SK-N-SH (cell line): ENCODE results near the gene ZNF8. TPM values are rescaled to one million over a fixed set of nuclear protein-coding genes. Genes with fewer than 3 reads are reported as not detected.

Source experiments
- CTCF ChIA-PET: fragments of 300-600, 350-600 bp; formaldehyde crosslinking; extraction: SDS; loops from one replicate; lab custom pipeline; 2021; lab: Yijun Ruan, JAX
- POLR2A ChIA-PET: fragments of 350-600 bp; sonication (Branson Sonifier 250); formaldehyde crosslinking; extraction: SDS; loops from one replicate; lab custom pipeline; 2020; ENCODE audit warnings: antibody characterized with exemption, inconsistent platforms; lab: Yijun Ruan, JAX
- DNase-seq: peaks from one replicate; pipeline ENCODE4 v3.0.0; 2012
- H2AFZ ChIP-seq: fragments of 200-600 bp; sonication (generic); 2 replicates; pipeline ENCODE4 v1.8.1; 2016; ENCODE audit warnings: antibody characterized with exemption, mild to moderate bottlenecking, low read depth
- H3F3A ChIP-seq: fragments of 200-600 bp; sonication (generic); replicated peaks from 2 replicates; pipeline ENCODE3; 2016; ENCODE audit warnings: antibody characterized with exemption, mild to moderate bottlenecking; ENCODE audit not compliant: insufficient read depth
- H3K27ac ChIP-seq, 2 experiments: fragments of 200-500 bp in 1 of 2; fragments of 200-600 bp in 1 of 2; sonication (Bioruptor generic) in 1 of 2; sonication (generic), shearing (Covaris generic) in 1 of 2; 2 replicates each; pipeline versions ENCODE4 v1.5.1 to v1.6.1; 2014 to 2016; ENCODE audit warnings: low read depth in 2 of 2, inconsistent platforms in 1 of 2, low read length in 1 of 2, mild to moderate bottlenecking in 1 of 2, mixed read lengths in 1 of 2
- H3K27me3 ChIP-seq: fragments of 200-600 bp; sonication (generic), shearing (Covaris generic); 2 replicates; pipeline ENCODE4 v1.6.1; 2016; ENCODE audit warnings: mixed run types; ENCODE audit not compliant: insufficient read depth
- H3K36me3 ChIP-seq, 2 experiments: fragments of 200-500 bp in 1 of 2; fragments of 200-600 bp in 1 of 2; sonication (Bioruptor generic) in 1 of 2; sonication (generic) in 1 of 2; replicated peaks in 1 of 2; 2 replicates each; pipeline versions ENCODE3 to v1.5.1; 2014 to 2016; ENCODE audit warnings: low read length in 1 of 2, mild to moderate bottlenecking in 1 of 2; ENCODE audit not compliant: insufficient read depth in 2 of 2, control insufficient read depth in 1 of 2
- H3K4me1 ChIP-seq, 2 experiments: fragments of 200-500 bp in 1 of 2; fragments of 200-600 bp in 1 of 2; sonication (Bioruptor generic) in 1 of 2; sonication (generic), shearing (Covaris generic) in 1 of 2; 2 replicates each; pipeline versions ENCODE4 v1.5.1 to v1.6.1; 2014 to 2016; ENCODE audit warnings: low read depth in 1 of 2, low read length in 1 of 2, mixed run types in 1 of 2; ENCODE audit not compliant: insufficient read depth in 2 of 2, control insufficient read depth in 1 of 2
- H3K4me2 ChIP-seq: fragments of 200-600 bp; sonication (generic), shearing (Covaris generic); 2 replicates; pipeline ENCODE4 v1.6.1; 2017; ENCODE audit warnings: mixed run types
- H3K4me3 ChIP-seq, 2 experiments: fragments of 200-500 bp in 1 of 2; fragments of 200-600 bp in 1 of 2; sonication (Bioruptor generic) in 1 of 2; sonication (generic), shearing (Covaris generic) in 1 of 2; 2 replicates each; pipeline versions ENCODE4 v1.5.1 to v1.8.1; 2014 to 2016; ENCODE audit warnings: low read depth in 2 of 2, inconsistent platforms in 1 of 2, low read length in 1 of 2, mild to moderate bottlenecking in 1 of 2, mixed read lengths in 1 of 2, moderate library complexity in 1 of 2
- H3K79me2 ChIP-seq: fragments of 200-600 bp; sonication (generic); 2 replicates; pipeline ENCODE4 v1.8.1; 2017; ENCODE audit warnings: mild to moderate bottlenecking; ENCODE audit not compliant: insufficient read depth
- H3K9ac ChIP-seq: fragments of 200-600 bp; sonication (generic); 2 replicates; pipeline ENCODE4 v1.6.1; 2017; ENCODE audit warnings: mixed run types
- H3K9me2 ChIP-seq: fragments of 200-600 bp; sonication (generic); 2 replicates; pipeline ENCODE4 v1.6.1; 2017; ENCODE audit warnings: mixed run types
- H3K9me3 ChIP-seq: fragments of 200-600 bp; sonication (generic); 2 replicates; pipeline ENCODE4 v1.6.1; 2017; ENCODE audit warnings: mixed run types, mild to moderate bottlenecking, moderate library complexity
- H4K20me1 ChIP-seq: fragments of 200-600 bp; sonication (generic); 2 replicates; pipeline ENCODE4 v1.6.1; 2017; ENCODE audit warnings: mild to moderate bottlenecking, mixed run types; ENCODE audit not compliant: insufficient read depth
- CHD2 ChIP-seq: fragments of 150-350 bp; IDR thresholded peaks from 2 replicates; pipeline ENCODE4 v1.6.1; 2018; ENCODE audit warnings: low read length; ENCODE audit not compliant: partially characterized antibody
- ELF1 ChIP-seq: IDR thresholded peaks from 2 replicates; pipeline ENCODE4 v1.4.0; 2012
- EP300 ChIP-seq, 2 experiments: IDR thresholded peaks; 2 replicates each; pipeline versions ENCODE4 v1.4.0 to v1.6.1; 2012; ENCODE audit warnings: borderline replicate concordance in 1 of 2, low read depth in 1 of 2, low read length in 1 of 2
- FOSL2 ChIP-seq: IDR thresholded peaks from 2 replicates; pipeline ENCODE4 v1.4.0; 2012; ENCODE audit warnings: low read depth, mild to moderate bottlenecking, moderate library complexity, borderline replicate concordance
- FOXJ3 ChIP-seq: sonication (generic); formaldehyde crosslinking; IDR thresholded peaks from 2 replicates; pipeline ENCODE4 v1.5.1; 2020; ENCODE audit warnings: mild to moderate bottlenecking, missing genetic modification reagents
- FOXM1 ChIP-seq: IDR thresholded peaks from 2 replicates; pipeline ENCODE4 v1.4.0; 2012; ENCODE audit warnings: low read depth, mild to moderate bottlenecking
- JUND ChIP-seq: IDR thresholded peaks from 2 replicates; pipeline ENCODE4 v1.4.0; 2012
- NFIC ChIP-seq: IDR thresholded peaks from 2 replicates; pipeline ENCODE4 v1.4.0; 2012; ENCODE audit warnings: borderline replicate concordance
- NRF1 ChIP-seq: IDR thresholded peaks from 2 replicates; pipeline ENCODE4 v1.6.1; 2012; ENCODE audit warnings: low read depth, mild to moderate bottlenecking, low read length
- PBX3 ChIP-seq: IDR thresholded peaks from 2 replicates; pipeline ENCODE4; 2012
- POLR2AphosphoS5 ChIP-seq: IDR thresholded peaks from 2 replicates; pipeline ENCODE4 v1.6.1; 2012; ENCODE audit warnings: low read depth, low read length
- RAD21 ChIP-seq: IDR thresholded peaks from 2 replicates; pipeline ENCODE4 v1.6.1; 2012; ENCODE audit warnings: mild to moderate bottlenecking, low read length
- RCOR1 ChIP-seq: fragments of 150-350 bp; IDR thresholded peaks from 2 replicates; pipeline ENCODE4 v1.6.1; 2017; ENCODE audit warnings: antibody characterized with exemption, low read length
- REST ChIP-seq: IDR thresholded peaks from 2 replicates; pipeline ENCODE4 v1.6.1; 2012; ENCODE audit warnings: mild to moderate bottlenecking, low read depth, low read length, moderate library complexity
- RXRA ChIP-seq: IDR thresholded peaks from 2 replicates; pipeline ENCODE4 v1.4.0; 2012; ENCODE audit warnings: low read depth, mild to moderate bottlenecking, borderline replicate concordance
- TCF12 ChIP-seq: IDR thresholded peaks from 2 replicates; pipeline ENCODE4 v1.4.0; 2012
- USF1 ChIP-seq: IDR thresholded peaks from 2 replicates; pipeline ENCODE4 v1.4.0; 2012; ENCODE audit warnings: low read depth, borderline replicate concordance
- YY1 ChIP-seq: IDR thresholded peaks from 2 replicates; pipeline ENCODE4 v1.4.0; 2012; ENCODE audit warnings: low read depth, mild to moderate bottlenecking
- ZBTB33 ChIP-seq: IDR thresholded peaks from 2 replicates; pipeline ENCODE4 v1.4.0; 2012; ENCODE audit warnings: low read depth, borderline replicate concordance
- WGBS: methylation state at CpG from one replicate; pipeline ENCODE4 v1.1.6; 2017; ENCODE audit warnings: low lambda C conversion rate; 5-methylcytosine and 5-hydroxymethylcytosine counted together
- polyA plus RNA-seq, 3 experiments: library from polyadenylated mRNA; depleted of rRNA; stranded (reverse); fragments of >200 nt; gene quantifications; 2 replicates each; pipeline ENCODE4 v1.2.3, GENCODE V29; 2012
- TF ChIP-seq, protein P1 (sequence below): fragments of 200-600 bp; sonication (generic); IDR thresholded peaks from 2 replicates; pipeline ENCODE4 v1.6.1; 2017; ENCODE audit warnings: antibody characterized with exemption, mild to moderate bottlenecking, moderate library complexity
- TF ChIP-seq, protein P2 (sequence below): IDR thresholded peaks from 2 replicates; pipeline ENCODE4 v1.4.0; 2012; ENCODE audit warnings: low read depth
- TF ChIP-seq, protein P3 (sequence below): fragments of 150-350 bp; IDR thresholded peaks from 2 replicates; pipeline ENCODE4 v1.6.1; 2016; ENCODE audit warnings: mild to moderate bottlenecking, low read depth, low read length

ZNF8 gene
- polyA plus RNA-seq, 1 of the 3 experiments (the other 2 are of a cell fraction), result 1.4 TPM

GRCh38 chr19:58279042-58279924, 528 bp downstream of the ZNF8 start:
- Histone ChIP-seq H3K9me3 (peaks cover 13% of the 10 kb centered on the region; the same call in 1 of the 2 replicates), H4K20me1 (no peaks in the 10 kb centered on the region), H3K9me2 (no peaks in the 10 kb centered on the region), H3F3A (peaks cover 9% of the 10 kb centered on the region), H3K36me3 (peaks cover 3 to 28% of the 10 kb centered on the region in 2 experiments), H3K4me3 (peak overlapping the region; percentile 81 to 83), H3K4me1 (peaks cover 5 to 7% of the 10 kb centered on the region in 2 experiments; a peak in 1 of 4 replicates), H3K9ac (peak overlapping the region; percentile 87), H3K27ac (peak overlapping the region; percentile 67 to 93), H3K79me2 (peaks cover 63% of the 10 kb centered on the region), H2AFZ (peak overlapping the region; percentile 98), H3K27me3 (no peaks in the 10 kb centered on the region), H3K4me2 (peak overlapping the region; percentile 90)
- ChIA-PET CTCF (no interaction called here), POLR2A (interaction anchor here (0.6 to 2.0 kb wide), 3 partner anchors 9 to 47 kb away, joined by 3 to 8 read pairs (median 3); partner anchors contain the start of gene ZSCAN22)
- 32% methylated on average over 9 of the region's 60 CpGs for WGBS
- peak; percentile 89 for DNase-seq
- no peak for TF ChIP-seq RXRA
- no peak for TF ChIP-seq EP300 (IDR thresholded peaks at IDR 0.05; ENCODE audit: borderline replicate concordance in 1 of 2, low read depth in 1 of 2, low read length in 1 of 2)
- TF ChIP-seq, protein P1, sequence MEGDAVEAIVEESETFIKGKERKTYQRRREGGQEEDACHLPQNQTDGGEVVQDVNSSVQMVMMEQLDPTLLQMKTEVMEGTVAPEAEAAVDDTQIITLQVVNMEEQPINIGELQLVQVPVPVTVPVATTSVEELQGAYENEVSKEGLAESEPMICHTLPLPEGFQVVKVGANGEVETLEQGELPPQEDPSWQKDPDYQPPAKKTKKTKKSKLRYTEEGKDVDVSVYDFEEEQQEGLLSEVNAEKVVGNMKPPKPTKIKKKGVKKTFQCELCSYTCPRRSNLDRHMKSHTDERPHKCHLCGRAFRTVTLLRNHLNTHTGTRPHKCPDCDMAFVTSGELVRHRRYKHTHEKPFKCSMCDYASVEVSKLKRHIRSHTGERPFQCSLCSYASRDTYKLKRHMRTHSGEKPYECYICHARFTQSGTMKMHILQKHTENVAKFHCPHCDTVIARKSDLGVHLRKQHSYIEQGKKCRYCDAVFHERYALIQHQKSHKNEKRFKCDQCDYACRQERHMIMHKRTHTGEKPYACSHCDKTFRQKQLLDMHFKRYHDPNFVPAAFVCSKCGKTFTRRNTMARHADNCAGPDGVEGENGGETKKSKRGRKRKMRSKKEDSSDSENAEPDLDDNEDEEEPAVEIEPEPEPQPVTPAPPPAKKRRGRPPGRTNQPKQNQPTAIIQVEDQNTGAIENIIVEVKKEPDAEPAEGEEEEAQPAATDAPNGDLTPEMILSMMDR, result no peak
- TF ChIP-seq ZBTB33, result no peak
- TF ChIP-seq NRF1, result peak; percentile 68
- TF ChIP-seq YY1, result no peak
- 0 out of 2 replicates have a peak, but pooled peaks have one; percentile 1 for TF ChIP-seq POLR2AphosphoS5
- peak; percentile 47 for TF ChIP-seq CHD2
- 0 out of 2 replicates have a peak, but pooled peaks have one; percentile 14 for TF ChIP-seq FOXJ3 (CRISPR knock-in tag)
- TF ChIP-seq, protein P2, sequence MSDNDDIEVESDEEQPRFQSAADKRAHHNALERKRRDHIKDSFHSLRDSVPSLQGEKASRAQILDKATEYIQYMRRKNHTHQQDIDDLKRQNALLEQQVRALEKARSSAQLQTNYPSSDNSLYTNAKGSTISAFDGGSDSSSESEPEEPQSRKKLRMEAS, result peak; percentile 68
- TF ChIP-seq FOSL2, result no peak
- TF ChIP-seq JUND, result no peak
- TF ChIP-seq, protein P3, sequence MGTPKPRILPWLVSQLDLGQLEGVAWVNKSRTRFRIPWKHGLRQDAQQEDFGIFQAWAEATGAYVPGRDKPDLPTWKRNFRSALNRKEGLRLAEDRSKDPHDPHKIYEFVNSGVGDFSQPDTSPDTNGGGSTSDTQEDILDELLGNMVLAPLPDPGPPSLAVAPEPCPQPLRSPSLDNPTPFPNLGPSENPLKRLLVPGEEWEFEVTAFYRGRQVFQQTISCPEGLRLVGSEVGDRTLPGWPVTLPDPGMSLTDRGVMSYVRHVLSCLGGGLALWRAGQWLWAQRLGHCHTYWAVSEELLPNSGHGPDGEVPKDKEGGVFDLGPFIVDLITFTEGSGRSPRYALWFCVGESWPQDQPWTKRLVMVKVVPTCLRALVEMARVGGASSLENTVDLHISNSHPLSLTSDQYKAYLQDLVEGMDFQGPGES, result no peak
- TF ChIP-seq REST, result no peak
- no peak for TF ChIP-seq USF1
- TF ChIP-seq RAD21, result no peak
- no peak for TF ChIP-seq PBX3
- TF ChIP-seq RCOR1, result no peak; the same call in 1 of the 2 replicates
- TF ChIP-seq FOXM1, result no peak
- TF ChIP-seq TCF12, result no peak
- TF ChIP-seq ELF1, result no peak
- peak; percentile 57 for TF ChIP-seq NFIC
